Neutrophil (primary cell): ENCODE results near the gene GMFB.
A peak's percentile ranks its signal among the peaks of the same experiment; 100 is the strongest.

Experiments
- H3K27ac ChIP-seq: fragments of 200-600 bp; sonication (generic); 2 replicates; pipeline ENCODE4 v1.5.1; 2016; ENCODE audit warnings: mild to moderate bottlenecking, moderate library complexity
- H3K27me3 ChIP-seq: fragments of 200-600 bp; sonication (generic); 2 replicates; pipeline ENCODE4 v1.6.0; 2016; ENCODE audit warnings: mild to moderate bottlenecking
- H3K36me3 ChIP-seq: fragments of 200-600 bp; sonication (generic); 2 replicates; pipeline ENCODE4 v1.5.1; 2017
- H3K4me1 ChIP-seq, 2 experiments: fragments of 200-600 bp in 1 of 2; sonication (generic) in 1 of 2; 1 replicate in 1 of 2; 2 replicates in 1 of 2; pipeline versions ENCODE4 v1.5.1 to v1.6.1; 2013 to 2016; ENCODE audit warnings: low read depth in 1 of 2, low read length in 1 of 2, mild to moderate bottlenecking in 1 of 2, moderate library complexity in 1 of 2; ENCODE audit not compliant: control insufficient read depth in 1 of 2, insufficient read depth in 1 of 2
- H3K4me3 ChIP-seq, 2 experiments: fragments of 200-600 bp in 1 of 2; sonication (generic) in 1 of 2; 1 replicate in 1 of 2; 2 replicates in 1 of 2; pipeline ENCODE4 v1.5.1; 2013 to 2016; ENCODE audit warnings: low read depth in 1 of 2, low read length in 1 of 2, mild to moderate bottlenecking in 1 of 2, moderate library complexity in 1 of 2
- H3K9me3 ChIP-seq: fragments of 200-600 bp; sonication (generic); 2 replicates; pipeline ENCODE4 v1.5.1; 2016
- TF ChIP-seq, protein P1 (sequence below): fragments of 200-600 bp; sonication (generic); IDR thresholded peaks from 2 replicates; pipeline ENCODE4 v1.5.1; 2016; ENCODE audit warnings: antibody characterized with exemption

Gene GMFB

DNA sequence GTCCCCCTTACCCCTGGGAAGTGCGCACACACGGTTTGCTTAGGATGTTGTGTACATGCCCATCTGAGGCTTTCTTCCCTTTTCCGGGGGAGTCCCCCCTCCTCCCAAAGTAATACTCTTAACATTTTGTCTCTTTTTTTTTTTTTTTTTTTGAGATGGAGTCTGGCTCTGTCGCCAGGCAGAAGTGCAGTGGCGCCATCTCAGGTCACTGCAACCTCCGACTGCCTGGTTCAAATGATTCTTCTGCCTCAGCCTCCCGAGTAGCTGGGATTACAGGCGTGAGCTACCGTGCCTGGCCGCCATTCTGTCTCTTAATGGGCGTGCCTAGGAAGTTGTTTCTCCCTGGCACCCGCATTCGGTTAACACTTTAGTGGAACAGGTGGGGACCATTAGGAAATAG lies 4.5 kb upstream of the GMFB start:
- Histone ChIP-seq H3K9me3 (no peaks in the 10 kb centered on the region), H3K4me1 (peaks cover 10 to 11% of the 10 kb centered on the region in 2 experiments), H3K4me3 (no peak overlapping the region), H3K36me3 (no peaks in the 10 kb centered on the region), H3K27me3 (no peaks in the 10 kb centered on the region), H3K27ac (no peak overlapping the region)
- TF ChIP-seq, protein P1, sequence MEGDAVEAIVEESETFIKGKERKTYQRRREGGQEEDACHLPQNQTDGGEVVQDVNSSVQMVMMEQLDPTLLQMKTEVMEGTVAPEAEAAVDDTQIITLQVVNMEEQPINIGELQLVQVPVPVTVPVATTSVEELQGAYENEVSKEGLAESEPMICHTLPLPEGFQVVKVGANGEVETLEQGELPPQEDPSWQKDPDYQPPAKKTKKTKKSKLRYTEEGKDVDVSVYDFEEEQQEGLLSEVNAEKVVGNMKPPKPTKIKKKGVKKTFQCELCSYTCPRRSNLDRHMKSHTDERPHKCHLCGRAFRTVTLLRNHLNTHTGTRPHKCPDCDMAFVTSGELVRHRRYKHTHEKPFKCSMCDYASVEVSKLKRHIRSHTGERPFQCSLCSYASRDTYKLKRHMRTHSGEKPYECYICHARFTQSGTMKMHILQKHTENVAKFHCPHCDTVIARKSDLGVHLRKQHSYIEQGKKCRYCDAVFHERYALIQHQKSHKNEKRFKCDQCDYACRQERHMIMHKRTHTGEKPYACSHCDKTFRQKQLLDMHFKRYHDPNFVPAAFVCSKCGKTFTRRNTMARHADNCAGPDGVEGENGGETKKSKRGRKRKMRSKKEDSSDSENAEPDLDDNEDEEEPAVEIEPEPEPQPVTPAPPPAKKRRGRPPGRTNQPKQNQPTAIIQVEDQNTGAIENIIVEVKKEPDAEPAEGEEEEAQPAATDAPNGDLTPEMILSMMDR: no peak

DNA sequence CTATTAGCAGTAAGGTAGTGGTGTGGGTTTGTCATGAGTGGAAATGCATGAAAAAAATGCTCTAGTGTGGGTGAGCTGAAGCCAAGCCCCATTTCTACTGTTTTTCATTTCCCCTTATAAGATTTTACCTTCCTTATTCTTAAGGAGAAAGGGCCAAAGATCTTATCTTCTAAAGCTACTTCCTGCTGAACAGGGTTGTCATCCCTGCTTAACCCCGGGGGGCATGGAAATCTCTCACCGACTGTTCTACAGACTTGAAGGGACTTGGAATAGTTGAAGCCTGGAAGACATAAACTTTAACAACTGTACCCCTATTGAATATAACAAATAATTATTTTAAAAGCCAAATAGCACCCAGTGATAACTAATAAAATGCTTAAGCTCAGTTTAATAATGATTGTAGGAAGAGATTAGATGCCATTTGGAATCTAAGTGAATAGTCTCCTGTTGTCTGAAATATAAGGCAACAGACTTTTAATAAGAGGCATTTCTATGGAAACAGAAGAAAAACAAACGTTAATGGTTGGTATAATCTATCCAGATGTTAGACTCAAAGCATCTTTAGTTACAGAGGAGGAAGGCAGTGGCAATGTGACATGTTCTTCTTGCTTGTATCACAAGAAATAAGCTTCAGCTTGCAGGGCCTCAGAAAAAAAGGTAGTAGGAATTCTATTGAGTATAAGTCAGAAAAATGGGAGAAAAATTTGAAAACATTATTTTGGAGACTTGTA lies 1.8 kb upstream of the GMFB start:
- TF ChIP-seq, protein P1: no peak
- no peak overlapping the region for H3K27ac ChIP-seq
- H3K4me3 ChIP-seq: no peak overlapping the region
- no peaks in the 10 kb centered on the region for H3K36me3 ChIP-seq
- H3K4me1 ChIP-seq: peaks cover 20 to 30% of the 10 kb centered on the region in 2 experiments
- H3K27me3 ChIP-seq: no peaks in the 10 kb centered on the region
- H3K9me3 ChIP-seq: no peaks in the 10 kb centered on the region

DNA sequence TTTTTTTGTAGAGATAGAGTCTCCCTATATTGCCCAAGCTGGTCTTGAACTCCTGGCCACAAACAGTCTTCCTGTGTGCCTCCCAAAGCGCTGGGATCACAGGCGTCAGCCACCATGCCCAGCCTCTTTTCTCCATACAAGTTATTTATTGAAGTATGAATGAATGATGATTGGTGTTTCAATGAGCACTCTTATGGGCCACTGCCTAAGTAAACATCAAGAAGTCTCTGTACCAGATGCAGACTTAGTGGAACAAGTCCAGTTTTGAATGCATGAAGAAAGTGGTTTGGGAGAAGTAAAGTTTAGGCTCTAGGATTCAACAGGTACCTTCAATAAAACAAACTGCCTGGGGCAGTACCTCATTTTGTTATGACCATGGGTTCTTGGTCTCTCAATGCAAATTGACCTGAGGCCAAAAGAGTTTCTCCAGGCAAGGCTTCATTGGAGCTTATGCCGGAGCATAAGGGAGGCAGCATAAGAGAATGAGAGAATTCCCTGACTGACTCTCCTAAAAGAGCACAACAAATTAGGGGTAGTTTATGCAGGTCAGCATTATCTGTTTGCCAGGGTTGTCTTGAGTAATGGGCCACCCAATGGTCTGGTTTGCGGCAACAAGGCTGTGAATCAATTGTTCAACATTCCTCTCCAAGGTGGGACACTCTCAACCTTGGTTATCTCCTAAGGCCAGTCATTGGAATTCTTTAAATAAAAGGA lies 1.1 kb upstream of the GMFB start:
- Histone ChIP-seq H3K4me1 (peaks cover 20 to 30% of the 10 kb centered on the region in 2 experiments), H3K4me3 (peak overlapping the region; percentile 71 to 87), H3K27ac (peak overlapping the region; percentile 92), H3K9me3 (no peaks in the 10 kb centered on the region), H3K36me3 (no peaks in the 10 kb centered on the region), H3K27me3 (no peaks in the 10 kb centered on the region)
- TF ChIP-seq, protein P1: no peak

DNA sequence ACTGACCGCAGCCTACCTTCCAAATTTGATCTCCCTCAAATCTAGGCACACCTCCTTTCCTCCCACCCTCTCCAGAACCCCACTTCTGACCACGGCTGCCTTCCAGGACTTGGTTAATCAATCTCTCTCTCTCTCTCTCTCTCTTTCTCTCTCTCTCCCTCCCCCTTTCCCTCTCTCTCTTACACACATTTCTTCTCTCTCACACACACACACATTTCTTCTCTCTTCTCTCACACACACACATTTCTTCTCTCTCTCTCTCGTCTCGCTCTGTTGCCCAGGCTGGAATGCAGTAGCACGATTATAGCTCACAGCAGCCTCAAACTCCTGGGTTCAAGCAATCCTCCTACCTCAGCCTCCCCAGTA lies 521 bp upstream of the GMFB start:
- Histone ChIP-seq H3K9me3 (no peaks in the 10 kb centered on the region), H3K27ac (peak overlapping the region; percentile 92), H3K36me3 (no peaks in the 10 kb centered on the region), H3K4me3 (peak overlapping the region; percentile 71 to 87), H3K4me1 (peaks cover 20 to 30% of the 10 kb centered on the region in 2 experiments), H3K27me3 (no peaks in the 10 kb centered on the region)
- TF ChIP-seq, protein P1: no peak

DNA sequence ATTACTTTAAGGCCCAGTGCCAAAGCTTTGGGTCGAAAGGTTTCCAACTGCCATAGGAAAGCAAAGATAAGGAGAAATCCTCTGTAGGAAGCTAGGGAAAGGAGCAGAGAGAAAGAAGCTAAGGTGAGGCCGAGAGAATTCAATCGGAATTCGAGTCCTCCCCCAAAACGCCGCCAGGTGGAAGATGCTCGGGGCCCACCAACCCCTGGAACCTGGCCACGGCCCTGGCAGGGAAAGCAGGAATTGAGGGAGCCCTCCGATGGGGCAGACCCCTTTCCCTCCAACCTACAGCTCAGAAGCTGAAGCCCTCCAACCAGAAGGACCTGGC lies 498 bp downstream of the GMFB start:
- no peaks in the 10 kb centered on the region for H3K9me3 ChIP-seq
- TF ChIP-seq, protein P1: no peak
- peak overlapping the region; percentile 92 for H3K27ac ChIP-seq
- H3K4me1 ChIP-seq: peaks cover 20 to 30% of the 10 kb centered on the region in 2 experiments
- no peaks in the 10 kb centered on the region for H3K27me3 ChIP-seq
- H3K4me3 ChIP-seq: peak overlapping the region; percentile 71 to 87
- peaks cover 2% of the 10 kb centered on the region for H3K36me3 ChIP-seq
